IMR-90 (cell line): ENCODE results near the gene SIAH3. TPM values are rescaled to one million over a fixed set of nuclear protein-coding genes. Genes with fewer than 3 reads are reported as not detected.

Source experiments
- ATAC-seq: fragments of 200-7000 bp; cut with Tn5 transposase; 2 replicates; pipeline ENCODE4 v1.9.1; 2020; ENCODE audit warnings: low read depth, mild to moderate bottlenecking, moderate library complexity
- BruUV-seq: library from RNA; stranded (reverse); fragments of 400-500 nt; replicated peaks from 2 replicates; lab custom pipeline; 2021; lab: Mats Ljungman, UMichigan
- CTCF ChIA-PET: fragments of 300-600 bp; formaldehyde crosslinking; extraction: SDS; loops from one replicate; lab custom pipeline; 2021; ENCODE audit warnings: antibody characterized with exemption; lab: Yijun Ruan, JAX
- POLR2A ChIA-PET: fragments of 300-600 bp; sonication (Branson Sonifier 250); formaldehyde crosslinking; loops from one replicate; lab custom pipeline; 2022; ENCODE audit warnings: antibody characterized with exemption; ENCODE audit not compliant: unreplicated experiment; lab: Charles Lee
- DNase-seq: peaks from one replicate; pipeline ENCODE4 v3.0.0; 2013
- H2AFZ ChIP-seq: replicated peaks from 2 replicates; pipeline ENCODE3; 2013; ENCODE audit warnings: low read length, mild to moderate bottlenecking; ENCODE audit not compliant: poor library complexity
- H2AK5ac ChIP-seq: 2 replicates; pipeline ENCODE4 v1.6.1; 2013; ENCODE audit warnings: low read depth, low read length, inconsistent platforms
- H2AK9ac ChIP-seq: replicated peaks from 2 replicates; pipeline ENCODE3; 2013; ENCODE audit warnings: mild to moderate bottlenecking, low read depth, low read length, moderate library complexity; ENCODE audit not compliant: poor library complexity
- H2BK120ac ChIP-seq: 2 replicates; pipeline ENCODE4 v1.6.1; 2013; ENCODE audit warnings: low read depth, low read length, inconsistent platforms
- H2BK15ac ChIP-seq: 3 replicates; pipeline ENCODE4 v1.6.1; 2013; ENCODE audit warnings: low read depth, low read length, inconsistent platforms
- H2BK20ac ChIP-seq: 2 replicates; pipeline ENCODE4 v1.6.1; 2013; ENCODE audit warnings: low read depth, mild to moderate bottlenecking, inconsistent platforms, low read length, moderate library complexity
- H2BK5ac ChIP-seq: 2 replicates; pipeline ENCODE4 v1.6.1; 2013; ENCODE audit warnings: mild to moderate bottlenecking, low read depth, low read length, inconsistent platforms; ENCODE audit not compliant: poor library complexity, severe bottlenecking
- H3K14ac ChIP-seq: replicated peaks from 2 replicates; pipeline ENCODE4 v1.6.1; 2013; ENCODE audit warnings: low read depth, low read length, inconsistent platforms
- H3K18ac ChIP-seq: 2 replicates; pipeline ENCODE4 v1.6.1; 2013; ENCODE audit warnings: low read depth, low read length, control low read depth
- H3K23ac ChIP-seq: 2 replicates; pipeline ENCODE4 v1.6.1; 2013; ENCODE audit warnings: low read depth, low read length, inconsistent platforms
- H3K27ac ChIP-seq: 2 replicates; pipeline ENCODE4 v1.5.1; 2013; ENCODE audit warnings: mild to moderate bottlenecking, control low read depth, low read length; ENCODE audit not compliant: insufficient read depth
- H3K27me3 ChIP-seq: 2 replicates; pipeline ENCODE4 v1.6.1; 2013; ENCODE audit warnings: low read length; ENCODE audit not compliant: control insufficient read depth, insufficient read depth
- H3K36me3 ChIP-seq: 2 replicates; pipeline ENCODE4 v1.6.1; 2013; ENCODE audit warnings: low read length, mixed read lengths; ENCODE audit not compliant: control insufficient read depth, insufficient read depth
- H3K4ac ChIP-seq: 2 replicates; pipeline ENCODE4 v1.6.1; 2013; ENCODE audit warnings: low read depth, low read length, inconsistent platforms
- H3K4me1 ChIP-seq: 2 replicates; pipeline ENCODE4 v1.6.1; 2013; ENCODE audit warnings: low read length, mixed read lengths; ENCODE audit not compliant: control insufficient read depth, insufficient read depth
- H3K4me2 ChIP-seq: 2 replicates; pipeline ENCODE4 v1.6.1; 2013; ENCODE audit warnings: low read depth, mild to moderate bottlenecking, control low read depth, low read length, moderate library complexity
- H3K4me3 ChIP-seq: 2 replicates; pipeline ENCODE4 v1.5.1; 2013; ENCODE audit warnings: low read depth, mild to moderate bottlenecking, control low read depth, low read length, moderate library complexity; ENCODE audit not compliant: insufficient read depth
- H3K56ac ChIP-seq: 2 replicates; pipeline ENCODE4 v1.6.1; 2013; ENCODE audit warnings: low read length, inconsistent platforms; ENCODE audit not compliant: insufficient read depth; ENCODE audit errors: extremely low read depth
- H3K79me1 ChIP-seq, 2 experiments: 2 replicates each; pipeline ENCODE4 v1.6.1; 2013; ENCODE audit warnings: low read length in 2 of 2, inconsistent platforms in 1 of 2, low read depth in 1 of 2
- H3K9ac ChIP-seq: 2 replicates; pipeline ENCODE4 v1.6.1; 2013; ENCODE audit warnings: low read depth, low read length, control low read depth
- H3K9me1 ChIP-seq: 2 replicates; pipeline ENCODE4 v1.6.1; 2013; ENCODE audit warnings: low read length, inconsistent platforms; ENCODE audit not compliant: insufficient read depth
- H3K9me3 ChIP-seq: 2 replicates; pipeline ENCODE4 v1.6.1; 2013; ENCODE audit warnings: low read length; ENCODE audit not compliant: control insufficient read depth, insufficient read depth
- H4K20me1 ChIP-seq: 2 replicates; pipeline ENCODE4 v1.6.1; 2013; ENCODE audit warnings: low read length, inconsistent platforms; ENCODE audit not compliant: insufficient read depth
- H4K5ac ChIP-seq: 2 replicates; pipeline ENCODE4 v1.6.1; 2013; ENCODE audit warnings: mild to moderate bottlenecking, low read depth, low read length, control low read depth
- H4K8ac ChIP-seq, 2 experiments: 2 replicates each; pipeline ENCODE4 v1.6.1; 2013; ENCODE audit warnings: low read depth in 2 of 2, low read length in 2 of 2, control low read depth in 1 of 2, inconsistent platforms in 1 of 2
- H4K91ac ChIP-seq: 2 replicates; pipeline ENCODE4 v1.6.1; 2013; ENCODE audit warnings: low read depth, low read length, inconsistent platforms; ENCODE audit not compliant: insufficient read depth
- BHLHE40 ChIP-seq: fragments of 150-350 bp; IDR thresholded peaks from 2 replicates; pipeline ENCODE4 v1.6.1; 2016; ENCODE audit warnings: mild to moderate bottlenecking, low read depth, low read length
- CEBPB ChIP-seq: IDR thresholded peaks from 2 replicates; pipeline ENCODE4 v1.6.1; 2012; ENCODE audit warnings: low read depth, low read length, improper control_type of control experiment
- CHD1 ChIP-seq: IDR thresholded peaks from 2 replicates; pipeline ENCODE4 v1.6.1; 2012; ENCODE audit warnings: low read depth, low read length, improper control_type of control experiment
- FOS ChIP-seq: fragments of 150-350 bp; IDR thresholded peaks from 2 replicates; pipeline ENCODE4 v1.6.1; 2016; ENCODE audit warnings: low read depth, low read length
- MAFK ChIP-seq: IDR thresholded peaks from 2 replicates; pipeline ENCODE4 v1.6.1; 2012; ENCODE audit warnings: low read depth, low read length, improper control_type of control experiment
- MAZ ChIP-seq: IDR thresholded peaks from 2 replicates; pipeline ENCODE4 v1.6.1; 2012; ENCODE audit warnings: low read depth, mild to moderate bottlenecking, low read length, improper control_type of control experiment, moderate library complexity, borderline replicate concordance
- MXI1 ChIP-seq: IDR thresholded peaks from 2 replicates; pipeline ENCODE4 v1.6.1; 2012; ENCODE audit warnings: low read depth, mild to moderate bottlenecking, low read length, moderate library complexity, borderline replicate concordance
- NFE2L2 ChIP-seq: fragments of 150-350 bp; IDR thresholded peaks from 2 replicates; pipeline ENCODE4 v1.6.1; 2016; ENCODE audit warnings: low read depth, mild to moderate bottlenecking, low read length
- POLR2A ChIP-seq: IDR thresholded peaks from 2 replicates; pipeline ENCODE4 v1.6.1; 2012; ENCODE audit warnings: mild to moderate bottlenecking, low read depth, low read length
- RAD21 ChIP-seq: IDR thresholded peaks from 2 replicates; pipeline ENCODE4 v1.6.1; 2012; ENCODE audit warnings: low read length, improper control_type of control experiment
- RCOR1 ChIP-seq: IDR thresholded peaks from 2 replicates; pipeline ENCODE4 v1.6.1; 2012; ENCODE audit warnings: mild to moderate bottlenecking, low read length, improper control_type of control experiment; ENCODE audit not compliant: insufficient replicate concordance
- RFX5 ChIP-seq: IDR thresholded peaks from 2 replicates; pipeline ENCODE4 v1.8.0; 2012; ENCODE audit warnings: low read depth, mild to moderate bottlenecking, low read length, moderate library complexity
- SMC3 ChIP-seq: fragments of 150-350 bp; IDR thresholded peaks from 2 replicates; pipeline ENCODE4 v1.6.1; 2016; ENCODE audit warnings: low read depth, mild to moderate bottlenecking, antibody characterized with exemption, low read length, moderate library complexity
- WGBS, 2 experiments: methylation state at CpG; one replicate each; pipeline versions ENCODE4 v1.1.5 to v1.1.7; 2013; ENCODE audit warnings: missing lambda C conversion rate in 2 of 2; ENCODE audit not compliant: insufficient read length in 1 of 2; ENCODE audit errors: extremely low coverage in 2 of 2; 5-methylcytosine and 5-hydroxymethylcytosine counted together
- dilution Hi-C: fragments of 300-500 bp; cut with HindIII; formaldehyde crosslinking; loops from one replicate; pipeline ENCODE4 v1.14.3; 2018; ENCODE audit warnings: low sequenced_read_pairs; ENCODE audit not compliant: unreplicated experiment
- in situ Hi-C: fragments of 300-500 bp; cut with MboI; formaldehyde crosslinking; loops from 3 replicates; pipeline ENCODE4 v1.14.3; 2019; ENCODE audit warnings: low sequenced_read_pairs, inconsistent platforms, mixed read lengths
- intact Hi-C: fragments of 100-400 bp; cut with micrococcal nuclease; formaldehyde crosslinking; loops from 2 replicates; pipeline ENCODE4 v1.10.0; 2022
- polyA plus RNA-seq, 3 experiments: library from polyadenylated mRNA; depleted of rRNA; stranded (reverse); fragments of >200 nt; gene quantifications; 2 replicates each; pipeline ENCODE4 v1.2.3, GENCODE V29; 2012; ENCODE audit warnings: low replicate concordance in 1 of 3
- total RNA-seq: library from RNA; depleted of rRNA; stranded (reverse); fragments of >200 nt; gene quantifications from 2 replicates; pipeline ENCODE4 v1.2.3, GENCODE V29; 2012
- TF ChIP-seq, protein P1 (sequence below): fragments of 150-350 bp; IDR thresholded peaks from 2 replicates; pipeline ENCODE4 v1.6.1; 2016; ENCODE audit warnings: low read depth, mild to moderate bottlenecking, low read length, moderate library complexity, borderline replicate concordance
- TF ChIP-seq, protein P2 (sequence below): conservative IDR thresholded peaks from 2 replicates; pipeline ENCODE4 v1.5.1; 2012; ENCODE audit warnings: mild to moderate bottlenecking, low read depth, low read length, improper control_type of control experiment
- TF ChIP-seq, protein P3 (sequence below): fragments of 150-350 bp; IDR thresholded peaks from 2 replicates; pipeline ENCODE4 v1.6.1; 2017; ENCODE audit warnings: mild to moderate bottlenecking, antibody characterized with exemption, low read length, low read depth

SIAH3 gene
- total and polyA plus RNA-seq, 2 of the 4 experiments (the other 2 are of a cell fraction) = under 0.01 TPM; not detected in 1

DNA sequence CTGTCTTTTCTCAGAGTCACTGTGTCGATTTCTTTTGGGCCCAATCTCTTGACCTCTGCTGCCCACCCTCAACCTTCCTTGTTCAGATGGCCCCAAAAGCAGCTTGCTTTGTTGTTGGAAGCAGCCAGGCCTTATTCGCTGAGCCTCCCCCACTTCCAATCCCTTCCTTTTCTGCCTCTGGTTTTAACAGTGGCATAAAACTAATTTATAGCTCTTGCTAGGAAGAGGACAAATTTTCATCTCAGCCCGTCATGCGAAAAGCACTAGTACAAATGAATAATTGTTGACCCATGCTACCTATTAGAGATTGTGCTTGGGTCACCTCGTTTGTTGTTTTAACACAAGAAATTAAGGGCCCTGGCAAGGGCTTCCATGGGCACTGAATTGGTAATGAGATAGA is 51.1 kb downstream of the SIAH3 start:
- Histone ChIP-seq H3K14ac (no peak overlapping the region), H3K9ac (no peak overlapping the region), H4K8ac (no peak overlapping the region), H3K9me1 (no peaks in the 10 kb centered on the region), H3K23ac (no peak overlapping the region), H2AFZ (no peak overlapping the region), H3K27me3 (peaks cover 4% of the 10 kb centered on the region), H3K4me1 (no peaks in the 10 kb centered on the region), H2BK15ac (no peak overlapping the region), H4K20me1 (no peaks in the 10 kb centered on the region), H3K56ac (no peak overlapping the region), H2AK9ac (no peak overlapping the region), H3K18ac (no peak overlapping the region), H3K79me1 (no peaks in the 10 kb centered on the region), H4K91ac (no peak overlapping the region), H3K4me2 (no peak overlapping the region), H3K4me3 (no peak overlapping the region), H2BK5ac (no peak overlapping the region), H2AK5ac (no peak overlapping the region), H3K9me3 (no peaks in the 10 kb centered on the region), H3K4ac (no peak overlapping the region), H2BK20ac (no peak overlapping the region), H3K36me3 (no peaks in the 10 kb centered on the region), H2BK120ac (no peak overlapping the region), H3K27ac (no peak overlapping the region), H4K5ac (no peak overlapping the region)
- ChIA-PET POLR2A (no interaction called here), CTCF (no interaction called here)
- no peak for ATAC-seq
- no peak for TF ChIP-seq CEBPB
- no peak for TF ChIP-seq NFE2L2
- no peak for TF ChIP-seq RCOR1
- no peak for TF ChIP-seq FOS
- TF ChIP-seq, protein P1, sequence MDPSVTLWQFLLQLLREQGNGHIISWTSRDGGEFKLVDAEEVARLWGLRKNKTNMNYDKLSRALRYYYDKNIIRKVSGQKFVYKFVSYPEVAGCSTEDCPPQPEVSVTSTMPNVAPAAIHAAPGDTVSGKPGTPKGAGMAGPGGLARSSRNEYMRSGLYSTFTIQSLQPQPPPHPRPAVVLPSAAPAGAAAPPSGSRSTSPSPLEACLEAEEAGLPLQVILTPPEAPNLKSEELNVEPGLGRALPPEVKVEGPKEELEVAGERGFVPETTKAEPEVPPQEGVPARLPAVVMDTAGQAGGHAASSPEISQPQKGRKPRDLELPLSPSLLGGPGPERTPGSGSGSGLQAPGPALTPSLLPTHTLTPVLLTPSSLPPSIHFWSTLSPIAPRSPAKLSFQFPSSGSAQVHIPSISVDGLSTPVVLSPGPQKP = no peak
- no peak for TF ChIP-seq RAD21
- TF ChIP-seq CHD1 = no peak
- TF ChIP-seq, protein P2, sequence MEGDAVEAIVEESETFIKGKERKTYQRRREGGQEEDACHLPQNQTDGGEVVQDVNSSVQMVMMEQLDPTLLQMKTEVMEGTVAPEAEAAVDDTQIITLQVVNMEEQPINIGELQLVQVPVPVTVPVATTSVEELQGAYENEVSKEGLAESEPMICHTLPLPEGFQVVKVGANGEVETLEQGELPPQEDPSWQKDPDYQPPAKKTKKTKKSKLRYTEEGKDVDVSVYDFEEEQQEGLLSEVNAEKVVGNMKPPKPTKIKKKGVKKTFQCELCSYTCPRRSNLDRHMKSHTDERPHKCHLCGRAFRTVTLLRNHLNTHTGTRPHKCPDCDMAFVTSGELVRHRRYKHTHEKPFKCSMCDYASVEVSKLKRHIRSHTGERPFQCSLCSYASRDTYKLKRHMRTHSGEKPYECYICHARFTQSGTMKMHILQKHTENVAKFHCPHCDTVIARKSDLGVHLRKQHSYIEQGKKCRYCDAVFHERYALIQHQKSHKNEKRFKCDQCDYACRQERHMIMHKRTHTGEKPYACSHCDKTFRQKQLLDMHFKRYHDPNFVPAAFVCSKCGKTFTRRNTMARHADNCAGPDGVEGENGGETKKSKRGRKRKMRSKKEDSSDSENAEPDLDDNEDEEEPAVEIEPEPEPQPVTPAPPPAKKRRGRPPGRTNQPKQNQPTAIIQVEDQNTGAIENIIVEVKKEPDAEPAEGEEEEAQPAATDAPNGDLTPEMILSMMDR = no peak
- no peak for TF ChIP-seq POLR2A
- TF ChIP-seq, protein P3, sequence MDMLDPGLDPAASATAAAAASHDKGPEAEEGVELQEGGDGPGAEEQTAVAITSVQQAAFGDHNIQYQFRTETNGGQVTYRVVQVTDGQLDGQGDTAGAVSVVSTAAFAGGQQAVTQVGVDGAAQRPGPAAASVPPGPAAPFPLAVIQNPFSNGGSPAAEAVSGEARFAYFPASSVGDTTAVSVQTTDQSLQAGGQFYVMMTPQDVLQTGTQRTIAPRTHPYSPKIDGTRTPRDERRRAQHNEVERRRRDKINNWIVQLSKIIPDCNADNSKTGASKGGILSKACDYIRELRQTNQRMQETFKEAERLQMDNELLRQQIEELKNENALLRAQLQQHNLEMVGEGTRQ = no peak
- TF ChIP-seq RFX5 = no peak
- no peak for TF ChIP-seq MAFK
- no peak for TF ChIP-seq MXI1
- no peak for TF ChIP-seq MAZ
- no peak for TF ChIP-seq SMC3
- no peak for TF ChIP-seq BHLHE40
- no CpG with 5 or more reads among the region's 5 CpGs for WGBS, 2 experiments
- in situ Hi-C loops (no loop called here), intact Hi-C loops (no loop called here), dilution Hi-C loops (no loop called here)
- no TSS peak for BruUV-seq
- no peak for DNase-seq
